Kidney glomerular epithelial cell (primary cell): ENCODE measurements around the gene MITD1.
A peak's percentile ranks its signal among the peaks of the same experiment; 100 is the strongest.
"Not testable (repeated sequence)": the region's sequence is repeated elsewhere in the genome, so short reads cannot be mapped to it uniquely, and the experiment has no call there.

Source experiments
- DNase-seq: peaks from one replicate; lab custom pipeline; 2025; lab: John Stamatoyannopoulos, UW

Gene MITD1

DNA sequence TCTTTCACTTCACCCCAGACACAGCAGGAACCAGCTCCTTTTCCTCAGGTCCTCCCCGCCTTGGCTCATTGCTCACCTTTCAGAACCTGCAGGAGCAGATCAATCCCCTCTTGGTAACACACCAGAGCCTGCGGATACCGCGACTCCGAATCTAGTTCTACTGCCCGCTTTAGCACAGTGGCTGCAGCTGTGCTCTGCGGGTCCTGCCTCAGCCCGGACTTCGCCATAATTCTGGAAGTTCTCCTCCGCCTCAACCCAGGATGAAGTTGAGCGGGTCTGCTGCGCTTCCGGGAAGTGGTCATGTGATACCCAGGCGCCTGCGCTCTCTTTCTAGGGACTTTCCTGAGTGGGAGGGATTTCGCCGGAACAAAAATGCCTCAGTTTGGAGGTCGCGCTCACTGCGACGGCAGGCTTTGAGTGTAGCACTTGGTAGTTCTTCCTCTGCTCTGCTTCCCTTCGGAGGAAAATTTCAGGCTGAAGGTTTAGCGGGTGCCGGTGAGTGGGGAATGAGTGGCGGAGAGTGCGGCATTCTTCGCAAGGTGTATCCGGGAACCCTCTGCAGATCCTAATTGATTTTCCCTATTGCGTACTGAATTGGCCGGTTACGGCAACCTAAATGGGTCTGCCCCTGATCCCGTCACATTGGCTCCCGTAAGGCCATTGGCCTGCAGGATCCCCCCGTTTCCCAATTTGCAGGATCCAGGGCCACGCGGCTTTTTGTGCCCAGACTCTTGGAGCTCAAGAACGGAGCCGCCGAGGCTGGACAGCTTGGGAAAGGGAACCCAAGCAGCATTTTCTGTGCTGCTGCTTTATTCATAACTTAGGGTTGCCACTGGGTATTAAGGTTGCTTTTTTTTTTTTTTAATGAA lies at the start of gene MITD1, which contains the start of gene MRPL30:
Gene MITD1 (minus strand): TSS at position 304 of the 869 bp plus-strand sequence. CDS start 77 bp downstream, at position 227.
Gene MRPL30 (plus strand): TSS at position 430 of the 869 bp plus-strand sequence. CDS start 5,020 bp downstream, outside the sequence.
- DNase-seq, result peak; percentile 96

DNA sequence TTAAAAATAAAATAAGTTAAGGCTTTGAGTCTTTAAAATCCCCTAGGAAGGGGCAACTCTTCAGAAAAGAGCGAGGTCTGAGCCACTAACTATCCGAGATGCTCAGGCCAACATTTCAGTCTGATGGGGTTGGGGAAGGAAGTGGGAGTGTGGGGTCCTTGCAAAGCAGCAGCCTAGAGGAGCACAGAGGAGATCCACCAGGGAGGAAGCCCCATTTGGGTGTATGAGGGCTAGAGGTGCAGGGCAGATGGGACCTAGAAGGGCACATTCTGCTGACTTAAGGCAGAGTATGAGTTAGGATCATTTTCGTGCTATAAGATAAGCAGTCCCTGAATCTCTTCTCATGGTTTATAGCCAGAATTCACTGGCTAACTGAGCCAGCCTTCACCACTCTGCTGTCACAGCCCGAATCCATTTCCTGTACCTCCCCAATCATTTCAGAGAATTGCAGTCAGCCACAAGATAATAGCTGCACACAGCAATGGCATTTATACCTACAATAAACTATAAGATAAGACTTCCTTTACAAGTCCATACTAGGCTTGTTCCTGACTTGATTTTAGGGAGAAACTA lies 37.2 kb upstream of the MITD1 start:
- no peak for DNase-seq

DNA sequence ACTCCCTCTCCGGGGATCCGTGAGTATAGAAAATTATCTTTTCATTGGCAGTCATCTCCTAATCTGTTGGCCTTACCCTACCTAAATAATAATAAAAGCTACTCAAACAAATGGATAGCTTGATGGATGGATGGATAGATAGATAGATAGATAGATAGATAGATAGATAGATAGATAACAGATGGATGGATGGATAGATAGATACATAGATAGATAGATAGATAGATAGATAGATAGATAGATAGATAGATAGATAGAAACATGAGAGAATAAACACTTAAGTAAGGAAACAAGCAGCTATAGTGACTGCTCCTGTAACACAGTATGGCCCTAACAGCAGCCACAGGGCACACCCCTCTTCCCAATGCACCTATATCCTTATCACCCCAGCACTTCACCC lies 35.2 kb upstream of the MITD1 start:
- no peak for DNase-seq

DNA sequence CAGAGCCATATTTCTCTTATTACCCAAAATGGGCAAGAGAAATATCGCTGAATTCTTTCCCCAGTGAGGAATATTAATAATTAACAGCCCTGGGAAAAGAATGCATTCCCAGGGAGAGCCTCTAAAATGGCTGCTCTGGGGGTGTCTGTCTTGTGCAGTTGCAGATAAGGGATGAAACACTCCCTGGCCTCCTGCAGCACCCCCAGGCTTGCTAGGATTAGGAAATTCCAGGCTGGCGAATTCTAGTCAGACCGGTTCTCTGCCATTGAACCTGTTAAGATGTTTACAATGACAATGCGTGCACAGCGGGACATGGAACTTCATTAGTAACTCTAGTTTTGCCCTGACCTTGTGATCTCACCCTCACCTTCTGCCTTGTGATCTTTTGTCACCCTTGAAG lies 24.6 kb upstream of the MITD1 start:
- DNase-seq, result no peak

DNA sequence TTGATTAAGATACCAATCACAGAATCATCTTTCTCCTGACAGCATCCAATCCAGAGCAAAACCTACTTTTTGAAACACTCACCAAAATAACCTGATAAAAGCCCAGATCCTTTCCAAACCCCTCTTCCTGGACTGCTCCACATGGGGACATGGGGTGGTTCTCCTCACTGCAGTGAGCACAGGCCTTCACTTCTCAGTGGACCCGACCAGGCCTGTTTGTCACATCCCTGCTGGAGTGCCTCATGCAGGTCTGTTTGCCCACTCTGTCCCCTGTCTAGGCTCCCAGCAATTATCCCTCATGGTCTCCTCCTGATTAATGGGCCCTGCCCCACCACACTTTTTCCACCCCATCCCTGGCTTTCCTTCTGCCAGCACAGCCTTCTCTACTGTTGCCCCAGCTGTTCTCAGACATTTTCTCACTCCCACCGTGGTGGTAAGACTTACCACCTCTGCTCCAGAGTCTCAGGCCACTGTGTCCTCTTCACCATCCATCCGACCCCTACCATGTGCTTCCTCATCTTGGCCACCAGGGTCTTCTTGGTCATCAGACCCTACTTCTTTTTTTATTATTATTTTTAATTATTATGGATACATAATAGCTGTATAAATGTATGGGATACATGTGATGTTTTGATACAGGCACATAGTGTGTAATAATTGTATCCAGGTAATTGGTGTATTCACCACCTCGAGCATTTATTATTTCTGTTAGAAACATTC lies 21.3 kb upstream of the MITD1 start:
- no peak for DNase-seq

DNA sequence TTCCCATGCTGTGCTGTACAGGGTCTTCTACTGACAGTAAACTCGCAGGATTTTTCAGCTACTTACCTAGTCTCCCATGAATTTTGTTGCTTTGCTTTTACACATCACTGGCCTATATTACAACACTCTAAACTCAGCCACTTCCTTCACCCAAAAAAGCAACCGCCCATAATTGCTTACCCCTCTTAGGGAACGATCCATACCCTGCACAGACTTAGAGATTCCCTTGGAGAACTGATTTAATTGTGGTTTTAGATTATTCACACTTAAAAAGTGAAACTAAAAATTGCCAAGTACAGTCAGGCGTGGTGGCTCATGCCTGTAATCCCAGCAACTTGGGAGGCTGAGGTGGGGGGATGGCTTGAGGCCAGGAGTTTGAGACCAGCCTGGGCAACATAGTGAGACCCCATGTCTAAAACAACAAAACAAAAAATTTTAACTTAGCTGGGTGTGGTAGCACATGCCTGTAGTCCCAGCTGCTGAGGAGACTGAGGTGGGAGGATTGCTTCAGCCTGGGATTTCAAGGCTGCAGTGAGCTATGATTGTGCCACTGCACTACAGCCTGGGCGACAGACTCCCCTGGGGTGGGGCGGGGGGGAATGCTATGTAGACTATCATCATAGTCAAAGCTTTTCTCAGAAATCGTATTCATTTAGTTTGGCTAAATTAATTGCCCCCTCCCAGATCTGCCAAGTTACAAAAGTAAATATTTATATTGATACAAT lies 19.4 kb upstream of the MITD1 start:
- no peak for DNase-seq

DNA sequence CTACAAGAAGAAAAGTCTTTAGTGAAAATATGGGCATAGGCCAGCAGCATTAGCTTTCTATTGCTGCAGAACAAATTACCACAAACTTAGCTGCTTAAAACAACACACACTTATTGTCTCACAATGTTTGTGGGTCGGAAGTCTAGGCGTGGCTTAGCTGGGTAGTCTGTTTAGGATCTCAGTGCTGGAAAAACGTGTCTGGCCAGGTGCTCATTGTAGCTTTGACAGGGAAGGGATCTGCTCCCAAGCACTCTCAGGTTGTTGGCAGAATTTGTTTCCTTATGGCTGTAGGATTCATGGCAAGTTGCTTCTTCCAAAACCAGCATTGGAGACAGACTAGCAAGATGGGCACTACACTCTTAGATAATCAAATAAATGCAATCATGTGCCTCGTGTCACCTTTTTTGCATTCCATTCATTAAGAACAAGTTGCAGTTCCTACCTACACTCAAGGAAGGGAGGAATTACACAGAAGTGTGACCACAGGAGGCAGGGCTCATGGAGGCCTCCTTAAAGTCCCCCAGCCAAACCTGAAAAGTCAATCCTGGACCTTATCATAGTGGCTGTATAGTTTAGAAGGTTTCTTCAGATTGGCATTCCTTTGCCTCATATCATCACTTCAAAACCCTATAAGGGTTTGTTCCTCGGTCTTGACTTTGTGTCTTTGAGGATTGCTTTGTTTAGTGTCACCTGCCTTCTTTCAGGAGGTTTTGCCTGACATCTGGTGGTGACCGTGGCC lies 17.4 kb upstream of the MITD1 start:
- DNase-seq, result no peak

DNA sequence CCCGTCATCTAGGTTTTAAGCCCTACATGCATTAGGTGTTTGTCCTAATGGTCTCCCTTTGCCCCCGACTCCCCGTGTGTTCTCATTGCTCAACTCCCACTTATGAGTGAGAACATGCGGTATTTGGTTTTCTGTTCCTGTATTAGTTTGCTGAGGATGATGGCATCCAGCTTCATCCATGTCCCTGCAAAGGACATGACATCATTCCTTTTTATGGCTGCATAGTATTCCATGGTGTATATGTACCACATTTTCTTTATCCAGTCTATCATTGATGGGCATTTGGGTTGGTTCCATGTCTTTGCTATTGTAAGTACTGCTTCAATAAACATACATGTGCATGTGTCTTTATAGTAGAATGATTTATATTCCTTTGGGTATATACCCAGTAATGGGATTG lies 11.5 kb upstream of the MITD1 start:
- not testable (repeated sequence) for DNase-seq

DNA sequence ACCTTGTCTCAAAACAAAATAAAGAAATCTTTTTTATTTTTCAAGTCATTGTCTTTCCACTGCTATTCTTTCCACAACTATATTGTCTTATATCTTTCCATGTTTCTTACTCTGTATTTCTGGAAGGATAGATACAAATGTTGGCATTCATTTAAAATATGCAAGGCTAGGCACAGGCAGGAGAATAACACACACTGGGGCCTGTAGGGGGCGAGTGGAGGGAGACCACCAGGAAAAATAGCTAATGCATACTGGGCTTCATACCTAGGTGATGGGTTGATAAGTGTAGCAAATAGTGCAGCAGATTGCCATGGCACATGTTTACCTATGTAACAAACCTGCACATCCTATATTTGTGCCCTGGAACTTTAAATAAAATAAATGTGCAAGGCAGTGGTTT lies 9.7 kb upstream of the MITD1 start:
- no peak for DNase-seq

DNA sequence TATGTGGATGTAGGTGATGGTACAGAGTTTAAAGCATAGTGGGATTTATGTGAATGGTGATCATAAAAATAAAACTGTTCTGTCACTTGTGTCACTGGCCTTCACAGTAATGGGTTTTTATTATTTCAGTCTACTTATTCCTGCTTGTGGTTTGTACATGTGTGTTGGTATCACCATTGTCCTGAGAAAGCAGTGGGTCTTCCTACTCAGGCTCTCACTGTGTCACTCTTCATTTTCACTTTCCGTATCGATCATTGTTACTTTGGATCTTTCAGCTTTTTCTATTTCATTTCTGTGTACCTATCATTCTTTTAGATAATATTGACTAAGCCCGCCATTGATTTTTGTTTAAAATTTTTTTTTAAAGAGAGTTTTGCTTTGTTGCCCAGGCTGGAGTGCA lies 7.5 kb upstream of the MITD1 start:
- no peak for DNase-seq

DNA sequence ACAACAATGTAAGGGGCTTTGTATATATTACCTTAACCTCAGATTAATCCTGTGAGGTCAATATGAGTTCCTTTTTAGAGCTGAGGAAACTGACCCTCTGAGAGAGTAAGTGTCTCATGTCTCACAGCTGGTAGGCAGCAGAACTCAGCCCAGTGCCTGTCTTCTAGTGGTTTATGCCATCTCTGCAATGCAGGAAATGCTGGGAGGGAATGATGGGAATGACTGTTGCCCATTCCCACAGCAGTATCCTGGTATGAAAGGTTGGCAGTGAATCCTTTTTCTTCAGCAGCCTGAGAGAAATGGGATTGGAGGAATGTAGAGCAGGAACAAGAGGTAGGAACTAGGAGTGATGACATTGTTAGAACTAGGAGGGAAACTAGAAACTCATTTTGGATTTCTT lies 6.2 kb upstream of the MITD1 start:
- DNase-seq, result no peak

DNA sequence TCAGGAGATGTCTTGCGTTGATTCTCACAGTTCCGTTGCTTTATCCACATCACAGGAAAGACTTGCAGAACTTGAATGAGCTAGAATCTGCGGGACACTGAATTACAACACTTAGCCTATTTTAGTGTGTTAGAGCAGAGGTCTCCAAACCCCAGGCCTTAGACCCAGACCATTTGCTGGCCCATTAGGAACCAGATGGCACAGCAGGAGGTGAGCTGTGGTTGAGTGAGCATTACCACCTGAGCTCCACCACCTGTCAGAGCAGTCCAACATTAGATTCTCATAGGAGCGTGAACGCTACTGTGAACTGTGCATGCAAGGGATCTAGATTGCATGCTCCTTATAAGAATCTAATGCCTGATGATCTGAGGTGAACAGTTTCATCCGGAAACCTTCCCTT lies 4.0 kb upstream of the MITD1 start:
- DNase-seq, result no peak

DNA sequence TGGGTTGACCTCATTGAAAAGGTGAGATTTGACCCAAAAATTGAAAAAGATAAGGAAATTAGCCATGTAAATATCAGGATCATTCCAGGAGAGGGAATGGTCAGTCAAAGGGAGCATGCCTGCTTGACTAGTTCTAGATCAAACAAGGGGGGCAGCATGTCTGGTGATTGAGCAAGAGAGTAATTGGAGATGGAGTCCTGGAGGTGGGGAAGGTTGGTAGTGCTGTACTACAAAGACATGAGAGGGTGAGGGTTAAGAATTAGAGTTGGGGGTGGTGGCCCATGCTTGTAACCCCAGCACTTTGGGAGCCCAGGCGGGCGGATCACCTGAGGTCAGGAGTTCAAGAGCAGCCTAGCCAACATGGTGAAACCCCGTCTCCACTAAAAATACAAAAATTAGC lies 2.2 kb upstream of the MITD1 start:
- no peak for DNase-seq

DNA sequence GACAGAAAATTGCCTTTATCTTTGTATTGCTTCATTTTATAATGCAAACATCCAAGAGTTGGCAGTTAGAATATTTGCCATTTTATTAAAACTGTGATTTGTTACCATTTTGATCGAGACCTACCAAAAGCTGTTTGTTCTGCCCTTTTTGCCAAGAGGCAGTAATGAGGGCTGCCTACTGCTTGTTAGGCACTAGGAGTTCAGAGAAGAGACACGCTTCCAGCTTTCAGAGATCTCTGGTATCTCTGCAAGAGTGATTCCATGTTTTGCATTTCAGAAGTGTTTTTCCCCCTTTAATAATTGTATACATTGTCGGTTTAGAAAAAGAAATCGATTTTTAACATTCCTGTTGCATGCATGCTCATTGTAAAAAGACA lies 754 bp upstream of the MITD1 start:
- DNase-seq, result no peak

DNA sequence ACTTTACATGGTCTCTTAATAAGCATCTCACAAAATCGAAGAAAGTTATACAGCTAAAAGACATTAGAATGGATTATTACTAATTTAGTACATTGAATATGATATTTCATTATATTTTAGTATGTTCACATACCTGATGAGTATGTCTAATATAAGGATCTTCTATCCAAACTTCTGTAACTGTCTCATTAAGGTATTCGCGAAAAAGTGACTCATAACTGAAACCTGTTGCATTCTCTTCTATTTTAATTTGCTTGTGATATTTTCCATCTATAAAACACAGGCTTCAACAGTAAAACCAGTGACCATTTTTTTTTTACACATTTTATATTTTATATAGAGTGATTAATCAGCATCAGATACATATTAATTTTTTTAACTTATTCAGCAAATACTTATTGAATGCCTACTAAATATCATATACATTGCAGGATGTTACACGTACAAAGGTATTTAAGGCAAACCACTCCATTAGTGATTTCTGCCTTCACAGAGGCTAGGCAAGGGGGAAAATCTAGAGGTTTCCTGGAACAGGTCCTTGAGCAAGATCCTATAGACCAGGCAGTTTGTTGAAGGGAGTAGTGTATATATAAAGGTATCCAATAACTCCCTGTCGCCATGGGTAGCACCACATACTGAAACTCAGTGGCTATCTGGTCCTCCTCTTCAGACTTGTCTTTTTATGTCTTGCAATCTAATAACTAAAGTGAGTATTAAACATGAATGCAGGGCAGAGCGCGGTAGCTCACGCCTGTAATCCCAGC lies 9.3 kb downstream of the MITD1 start:
- no peak for DNase-seq

DNA sequence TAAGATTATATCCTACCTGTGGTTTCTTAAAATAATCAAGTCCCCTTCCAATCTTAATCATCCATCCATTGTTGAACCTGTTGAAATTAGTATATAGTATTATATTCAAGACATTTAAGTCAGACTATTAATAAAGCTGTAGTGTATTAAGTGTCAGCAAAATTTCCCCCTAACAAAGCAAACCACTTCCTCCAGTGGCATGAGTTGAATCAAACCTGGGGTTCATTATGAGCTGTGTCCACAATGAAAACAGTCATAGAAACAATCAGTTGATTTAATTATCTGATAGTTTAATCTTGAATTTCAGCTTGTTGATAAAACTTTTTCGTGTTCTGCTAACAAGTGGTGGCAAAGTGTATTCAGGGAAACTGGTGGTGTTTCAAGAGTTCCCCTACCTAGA lies 11.3 kb downstream of the MITD1 start:
- no peak for DNase-seq

DNA sequence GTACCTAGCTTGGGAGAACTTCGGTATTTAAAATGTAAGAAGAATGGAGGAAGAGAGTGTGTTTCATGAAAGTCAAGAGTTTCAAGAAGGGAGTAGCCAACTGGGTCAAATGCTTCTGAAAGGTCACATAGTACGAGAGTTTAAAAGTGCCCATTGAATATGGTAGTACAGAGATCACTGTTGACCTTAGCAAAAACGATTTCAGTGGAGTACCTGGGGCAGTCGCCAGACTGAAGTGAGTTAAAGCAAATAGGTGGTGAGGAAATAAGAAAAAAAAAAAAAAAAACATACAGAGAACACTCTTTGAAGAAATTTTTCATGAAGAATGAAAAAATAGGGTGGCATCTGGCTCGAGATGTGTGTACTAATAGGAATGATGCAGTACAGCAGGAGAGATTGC lies 14.6 kb downstream of the MITD1 start:
- DNase-seq, result no peak

DNA sequence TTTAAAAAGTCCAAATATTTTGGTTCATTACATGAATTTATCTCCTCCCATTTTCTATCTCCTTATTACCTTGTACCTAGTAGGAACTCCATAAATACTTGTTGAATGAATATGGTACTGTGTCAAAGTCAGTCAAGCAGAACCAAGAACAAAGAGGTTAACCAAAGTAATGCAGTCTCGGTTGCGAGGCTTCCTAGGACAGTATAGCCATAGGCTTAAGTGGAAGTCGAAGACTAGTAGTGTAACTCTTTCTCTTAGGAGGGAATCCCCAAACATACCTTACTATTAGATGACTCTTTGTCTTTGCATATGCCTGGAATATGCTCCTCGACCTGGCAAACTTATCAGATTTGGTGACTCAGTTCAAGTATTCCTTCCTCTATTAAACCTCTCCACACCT lies 21.3 kb downstream of the MITD1 start:
- DNase-seq, result no peak

DNA sequence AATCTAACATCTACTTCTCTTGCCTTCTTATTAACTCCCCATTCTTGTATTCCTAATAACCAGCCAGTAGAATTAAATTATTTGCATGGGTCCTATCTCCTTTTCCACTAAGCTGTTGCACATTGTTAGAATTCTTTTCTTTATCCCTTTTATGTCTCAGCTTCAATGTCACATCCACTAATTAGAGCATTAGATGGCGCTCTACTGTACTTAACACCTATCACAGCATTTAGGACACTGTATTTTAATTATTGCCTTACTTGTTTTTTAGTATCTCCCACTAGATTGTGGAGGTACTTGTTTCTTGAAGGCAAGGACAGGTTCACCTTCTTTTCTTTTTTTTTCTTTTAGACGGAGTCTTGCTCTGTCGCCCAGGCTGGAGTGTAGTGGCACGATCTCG lies 22.3 kb downstream of the MITD1 start:
- DNase-seq, result no peak

DNA sequence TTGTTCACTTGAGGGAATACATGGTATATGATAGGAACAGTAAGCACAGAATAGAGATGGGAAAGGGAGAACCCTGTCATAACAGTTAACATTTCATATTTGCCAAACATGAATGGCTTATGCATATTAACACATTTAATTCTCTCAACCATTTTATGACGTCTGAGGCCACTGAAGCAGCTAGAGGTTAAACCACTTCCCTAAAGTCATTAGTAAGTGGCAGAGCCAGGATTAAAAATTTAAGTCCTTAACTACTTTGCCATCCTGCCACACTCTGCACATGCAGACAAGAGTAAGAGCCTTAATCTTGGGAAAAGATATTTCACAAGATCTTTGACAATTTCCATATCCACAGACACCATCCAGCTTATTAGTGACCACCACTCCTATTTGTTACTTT lies 24.0 kb downstream of the MITD1 start:
- DNase-seq, result no peak
